Measurements from ENCODE around the gene GOLGA8M. TPM values are rescaled to one million over a fixed set of nuclear protein-coding genes. Genes with fewer than 3 reads are reported as not detected.
"Not testable (repeated sequence)": the region's sequence is repeated elsewhere in the genome, so short reads cannot be mapped to it uniquely, and the experiment has no call there.

GOLGA8M gene
- total RNA-seq, 2 donors from 2014 or later = 0.31 TPM; not detected in 1

DNA sequence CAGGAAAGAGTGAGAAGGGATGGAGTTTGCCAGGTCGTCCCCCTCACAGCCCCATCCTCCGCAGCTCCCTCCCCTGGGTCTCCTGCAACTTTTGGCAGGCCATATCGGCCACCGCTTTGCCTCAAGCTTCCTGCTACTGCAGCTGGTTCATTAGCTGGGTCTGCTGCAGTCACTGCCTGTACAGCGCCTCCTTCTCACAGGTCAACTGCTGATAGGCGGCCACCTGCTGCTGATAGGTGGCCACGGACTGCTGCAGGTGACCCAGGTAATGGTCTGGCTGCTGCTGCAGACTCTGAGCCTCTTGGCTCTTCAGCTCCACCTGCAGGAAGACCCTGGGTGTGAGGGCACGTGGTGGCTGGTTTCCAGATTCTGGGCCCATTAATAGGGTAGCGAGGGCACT lies 8.3 kb downstream of the GOLGA8M start:
- DNase-seq (ENCODE audit: low spot score); H3K9me3 ChIP-seq; H3K27ac ChIP-seq; H3K36me3 ChIP-seq; H3K4me3 ChIP-seq; H3K27me3 ChIP-seq; H3K4me1 ChIP-seq: not testable (repeated sequence)

DNA sequence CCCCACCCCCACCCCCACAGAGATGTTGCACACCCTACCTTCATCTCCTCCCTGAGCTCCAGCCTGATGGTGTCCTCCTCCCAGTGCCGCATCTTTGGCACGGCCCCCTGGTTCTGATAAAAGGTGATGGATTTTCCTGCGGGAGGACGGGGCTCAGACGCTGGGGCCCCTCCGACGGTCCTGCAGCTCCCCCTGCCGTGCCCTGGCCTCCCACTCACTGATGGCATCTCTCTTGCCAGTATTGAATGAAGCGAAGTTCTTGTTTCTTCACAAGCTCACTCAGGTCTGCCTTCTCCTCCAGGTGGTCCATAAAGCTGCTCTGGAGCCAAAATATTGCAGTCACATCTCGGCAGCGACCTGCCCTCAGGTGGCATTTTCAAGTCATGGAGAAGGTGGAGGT lies 9.8 kb downstream of the GOLGA8M start:
- not testable (repeated sequence) for H3K27me3 ChIP-seq; DNase-seq (ENCODE audit: low spot score); H3K36me3 ChIP-seq; H3K27ac ChIP-seq; H3K4me1 ChIP-seq; H3K4me3 ChIP-seq; H3K9me3 ChIP-seq

DNA sequence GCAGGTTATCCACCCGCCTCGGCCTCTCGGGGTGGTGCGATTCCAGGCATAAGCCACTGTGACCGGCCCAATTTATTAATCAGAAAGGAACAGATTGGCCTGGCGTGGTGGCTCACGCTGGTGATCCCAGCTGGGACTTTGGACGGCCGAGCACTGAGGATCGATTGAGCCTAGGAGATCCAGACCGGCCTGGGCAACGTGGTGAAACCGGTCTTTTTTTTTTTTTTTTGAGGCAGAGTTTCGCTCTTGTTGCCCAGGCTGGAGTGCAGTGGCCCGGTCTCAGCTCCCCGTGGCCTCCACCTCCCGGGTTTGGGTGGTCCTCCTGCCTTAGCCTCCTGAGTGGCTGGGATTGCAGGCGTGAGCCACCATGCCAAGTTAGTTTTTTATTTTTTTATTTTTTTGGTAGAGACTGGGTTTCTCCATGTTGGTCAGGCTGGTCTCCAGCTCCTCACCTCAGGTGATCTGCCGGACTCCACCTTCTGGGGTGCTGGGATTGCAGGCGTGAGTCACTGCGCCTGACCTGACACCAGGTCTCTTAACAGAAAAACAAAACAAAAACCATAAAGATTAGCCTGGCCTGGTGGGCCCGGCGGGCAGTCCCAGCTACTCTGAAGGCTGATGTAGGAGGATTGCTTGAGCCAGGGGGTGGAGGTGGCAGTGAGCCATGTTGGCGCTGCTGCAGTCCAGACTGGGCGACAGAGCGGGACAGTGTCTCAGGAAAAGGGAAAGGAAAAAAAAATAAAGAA lies 18.0 kb downstream of the GOLGA8M start:
- not testable (repeated sequence) for H3K27ac ChIP-seq; H3K36me3 ChIP-seq; H3K27me3 ChIP-seq; H3K9me3 ChIP-seq; H3K4me1 ChIP-seq; DNase-seq (ENCODE audit: low spot score); H3K4me3 ChIP-seq

GRCh38 chr15:28693021-28693420 lies 19.2 kb downstream of the GOLGA8M start:
- H3K36me3 ChIP-seq; DNase-seq (ENCODE audit: low spot score); H3K4me3 ChIP-seq; H3K27ac ChIP-seq; H3K27me3 ChIP-seq; H3K9me3 ChIP-seq; H3K4me1 ChIP-seq: not testable (repeated sequence)

DNA sequence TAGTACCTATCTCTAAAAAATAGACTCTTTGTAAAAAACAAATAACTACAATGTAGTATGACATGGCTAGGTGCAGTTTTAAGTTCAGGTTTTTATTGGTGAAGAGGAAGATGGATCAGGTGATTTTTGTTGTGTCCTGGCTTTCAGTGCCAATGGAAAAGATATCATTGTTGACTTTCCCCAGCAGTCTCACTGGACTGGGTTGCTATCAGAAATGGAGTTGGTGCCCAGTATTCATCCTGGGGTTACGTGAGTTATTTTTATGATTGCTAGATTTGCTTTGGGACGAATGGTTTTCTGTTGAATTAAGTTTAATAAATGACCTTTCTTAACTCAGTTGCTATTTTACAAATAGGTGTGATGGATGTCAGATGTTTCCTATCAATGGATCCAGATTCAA lies 38.7 kb downstream of the GOLGA8M start:
- not testable (repeated sequence) for H3K36me3 ChIP-seq; H3K27ac ChIP-seq; H3K27me3 ChIP-seq; DNase-seq (ENCODE audit: low spot score); H3K9me3 ChIP-seq; H3K4me3 ChIP-seq; H3K4me1 ChIP-seq

- not testable (repeated sequence) for H3K4me1 ChIP-seq; H3K27ac ChIP-seq; H3K27me3 ChIP-seq; DNase-seq (ENCODE audit: low spot score); H3K4me3 ChIP-seq; H3K36me3 ChIP-seq; H3K9me3 ChIP-seq
Measured at GRCh38 chr15:28672122-28672521, 40.1 kb downstream of the GOLGA8M start.

DNA sequence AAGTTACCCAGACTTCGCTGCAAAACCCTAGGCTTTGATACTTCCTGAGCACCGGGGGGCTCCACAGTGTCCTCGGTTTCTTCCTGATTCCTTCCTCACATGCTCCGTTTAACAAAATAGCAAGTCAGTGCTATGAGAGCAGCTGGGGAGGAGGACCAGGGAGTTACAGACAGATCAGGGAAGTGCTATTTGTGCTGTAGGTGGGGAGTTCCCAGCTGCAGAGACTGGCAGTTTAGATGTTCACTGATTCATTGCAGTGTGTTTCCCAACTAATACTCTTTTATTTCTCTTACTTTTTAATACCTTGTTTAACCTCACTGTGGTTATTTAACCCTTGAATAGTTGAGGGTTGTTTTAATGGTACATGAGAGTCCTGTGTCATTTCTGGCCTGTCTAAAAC lies 45.8 kb downstream of the GOLGA8M start:
- not testable (repeated sequence) for H3K4me3 ChIP-seq; H3K27ac ChIP-seq; DNase-seq (ENCODE audit: low spot score); H3K36me3 ChIP-seq; H3K27me3 ChIP-seq; H3K4me1 ChIP-seq; H3K9me3 ChIP-seq

GRCh38 chr15:28664575-28664974 lies 47.6 kb downstream of the GOLGA8M start:
- H3K27me3 ChIP-seq; DNase-seq (ENCODE audit: low spot score); H3K9me3 ChIP-seq; H3K4me1 ChIP-seq; H3K4me3 ChIP-seq; H3K27ac ChIP-seq; H3K36me3 ChIP-seq: not testable (repeated sequence)

GRCh38 chr15:28663717-28664116 lies 48.5 kb downstream of the GOLGA8M start:
- not testable (repeated sequence) for H3K27ac ChIP-seq; H3K9me3 ChIP-seq; DNase-seq (ENCODE audit: low spot score); H3K27me3 ChIP-seq; H3K4me1 ChIP-seq; H3K36me3 ChIP-seq; H3K4me3 ChIP-seq

GRCh38 chr15:28660750-28661149 lies 51.5 kb downstream of the GOLGA8M start:
- H3K4me3 ChIP-seq; DNase-seq (ENCODE audit: low spot score): not testable (repeated sequence)

DNA sequence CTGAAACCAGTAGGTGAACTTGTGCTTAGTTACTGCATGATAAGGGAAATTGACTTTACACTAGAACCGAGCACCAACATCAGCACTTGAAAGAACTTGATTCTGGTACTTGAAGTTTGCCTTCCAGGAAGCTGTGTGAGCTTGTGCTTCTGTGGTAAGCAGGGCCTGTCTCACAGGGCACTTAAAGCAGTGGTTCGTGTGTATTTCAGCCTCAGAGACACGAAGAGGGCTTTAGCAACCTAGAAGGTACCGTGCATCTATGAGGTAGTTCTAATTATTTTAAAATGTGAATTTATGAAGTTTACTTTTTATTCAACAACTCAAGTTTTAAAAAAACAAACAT lies 56.2 kb downstream of the GOLGA8M start:
- DNase-seq (ENCODE audit: low spot score); H3K4me3 ChIP-seq; H3K4me1 ChIP-seq; H3K27ac ChIP-seq; H3K9me3 ChIP-seq; H3K27me3 ChIP-seq: not testable (repeated sequence)
- peaks cover 10% of the 10 kb centered on the region for H3K36me3 ChIP-seq

More at GRCh38 chr15:28660750-28661149, 51.5 kb downstream of the GOLGA8M start:
- not testable (repeated sequence) for H3K36me3 ChIP-seq, H3K4me1 ChIP-seq, H3K27ac ChIP-seq, H3K9me3 ChIP-seq, H3K27me3 ChIP-seq

DNA sequence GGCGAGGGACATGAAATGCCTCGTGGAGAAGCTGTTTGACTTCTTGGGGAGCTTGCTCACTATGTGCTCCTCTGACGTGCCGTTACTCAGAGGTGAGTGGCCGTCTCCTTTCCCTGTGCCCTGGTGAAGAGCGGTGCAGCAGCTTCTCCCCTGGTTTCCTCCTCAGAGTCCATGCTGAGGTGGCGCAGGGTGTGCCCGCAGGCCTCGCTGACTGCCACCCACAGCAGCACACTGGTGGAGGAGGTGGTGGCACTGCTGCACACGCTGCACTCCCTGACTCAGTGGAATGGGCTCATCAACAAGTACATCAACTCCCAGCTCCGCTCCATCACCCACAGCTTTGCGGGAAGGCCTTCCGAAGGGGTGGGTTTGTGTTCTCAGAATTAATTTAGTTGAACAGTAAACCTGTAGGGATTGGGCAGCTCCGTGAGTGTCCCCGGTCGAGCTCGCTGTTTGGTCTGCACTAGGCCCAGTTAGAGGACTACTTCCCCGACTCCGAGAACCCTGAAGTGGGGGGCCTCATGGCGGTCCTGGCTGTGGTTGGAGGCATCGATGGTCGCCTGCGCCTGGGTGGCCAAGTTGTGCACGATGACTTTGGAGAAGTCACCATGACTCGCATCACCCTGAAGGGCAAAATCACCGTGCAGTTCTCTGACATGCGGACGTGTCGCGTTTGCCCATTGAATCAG lies 56.7 kb downstream of the GOLGA8M start:
- H3K4me1 ChIP-seq; H3K27ac ChIP-seq; H3K9me3 ChIP-seq; H3K4me3 ChIP-seq; H3K27me3 ChIP-seq; DNase-seq (ENCODE audit: low spot score): not testable (repeated sequence)
- peaks cover 10% of the 10 kb centered on the region for H3K36me3 ChIP-seq

- not testable (repeated sequence) for H3K4me3 ChIP-seq; H3K27me3 ChIP-seq; H3K9me3 ChIP-seq; H3K4me1 ChIP-seq; H3K27ac ChIP-seq; DNase-seq (ENCODE audit: low spot score)
- peaks cover 10% of the 10 kb centered on the region for H3K36me3 ChIP-seq
Measured at GRCh38 chr15:28654194-28654593, 58.0 kb downstream of the GOLGA8M start.

DNA sequence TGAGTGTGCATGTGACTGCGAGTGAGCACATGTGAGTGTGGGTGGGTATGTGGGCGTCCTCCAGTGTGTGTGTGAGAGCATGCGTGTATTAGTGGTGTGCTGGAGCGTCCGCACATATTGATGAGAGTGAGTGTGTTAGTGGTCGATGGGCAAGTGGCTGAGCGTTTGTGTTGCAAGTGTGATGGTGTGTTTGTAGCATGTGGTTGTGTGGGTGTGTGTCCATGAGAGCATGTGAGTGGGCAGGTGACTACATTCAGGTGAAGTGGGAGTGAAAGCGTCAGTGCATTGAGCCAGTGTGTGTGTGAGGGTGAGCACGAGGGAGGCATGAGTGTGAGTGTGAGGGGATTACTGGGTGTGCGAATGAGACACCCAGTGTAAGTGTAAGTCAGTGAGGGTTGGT lies 59.7 kb downstream of the GOLGA8M start:
- H3K27me3 ChIP-seq; H3K4me1 ChIP-seq; H3K9me3 ChIP-seq; H3K27ac ChIP-seq; DNase-seq (ENCODE audit: low spot score); H3K4me3 ChIP-seq: not testable (repeated sequence)
- H3K36me3 ChIP-seq = peaks cover 10% of the 10 kb centered on the region
